ENCODE measurements around the gene ABCA1. TPM values are rescaled to one million over a fixed set of nuclear protein-coding genes. Genes with fewer than 3 reads are reported as not detected.
A peak's percentile ranks its signal among the peaks of the same experiment; 100 is the strongest.

Gene ABCA1
- total RNA-seq, 2 experiments from 2014 or later: 8.0 to 14.0 TPM

GRCh38 chr9:104921067-104921741, 6.8 kb downstream of the ABCA1 start:
- TF ChIP-seq EZH2phosphoT487 (IDR thresholded peaks at IDR 0.05; ENCODE audit: borderline replicate concordance, low read depth, low read length) (no peak), CTCF (conservative IDR thresholded peaks at IDR 0.05; ENCODE audit: low read length) (no peak)
- H3K36me3 ChIP-seq (ENCODE audit: insufficient read depth, low read length): no peaks in the 10 kb centered on the region
- ChIA-PET POLR2A (interaction anchor here (0.7 to 7.4 kb wide), 9 partner anchors 11 to 175 kb away, joined by 3 to 114 read pairs (median 4); no protein-coding TSS in a partner anchor), CTCF (ENCODE audit: unreplicated experiment) (interaction anchor here (1.3 to 1.9 kb wide), 2 partner anchors 8 to 58 kb away, joined by 4 to 7 read pairs; no protein-coding TSS in a partner anchor)
- BruUV-seq (replicated peaks): no TSS peak
- H3K9me3 ChIP-seq (ENCODE audit: low read length): no peaks in the 10 kb centered on the region
- peak; percentile 75 for DNase-seq (ENCODE audit: low spot score)
- peaks cover 93% of the 10 kb centered on the region for H3K79me2 ChIP-seq (ENCODE audit: insufficient read depth, low read depth, low read length)
- peak overlapping the region; percentile 98 for H3K27ac ChIP-seq (ENCODE audit: low read depth, low read length, poor library complexity, severe bottlenecking)
- peak overlapping the region; percentile 13; the same call in 1 of the 2 replicates for H2AFZ ChIP-seq (ENCODE audit: low read length)
- intact Hi-C loops (cut with micrococcal nuclease; ENCODE audit: unreplicated experiment): no loop called here
- H3K9me2 ChIP-seq (ENCODE audit: insufficient read depth, low read length): no peaks in the 10 kb centered on the region
- H3K4me1 ChIP-seq (ENCODE audit: insufficient read depth, low read length, poor library complexity, severe bottlenecking): peaks cover 95% of the 10 kb centered on the region
- H4K20me1 ChIP-seq (ENCODE audit: insufficient read depth, low read length): no peaks in the 10 kb centered on the region
- H3K4me2 ChIP-seq (ENCODE audit: low read length): peak overlapping the region; percentile 88
- H3K4me3 ChIP-seq (ENCODE audit: low read depth, low read length, poor library complexity, severe bottlenecking): peak overlapping the region; percentile 60

GRCh38 chr9:104915753-104916152, 12.2 kb downstream of the ABCA1 start:
- H3K79me2 ChIP-seq (ENCODE audit: insufficient read depth, low read depth, low read length): peaks cover 96% of the 10 kb centered on the region
- peak overlapping the region; percentile 20 for H3K27ac ChIP-seq (ENCODE audit: low read depth, low read length, poor library complexity, severe bottlenecking)
- TF ChIP-seq EZH2phosphoT487 (IDR thresholded peaks at IDR 0.05; ENCODE audit: borderline replicate concordance, low read depth, low read length) (no peak), CTCF (conservative IDR thresholded peaks at IDR 0.05; ENCODE audit: low read length) (no peak)
- H2AFZ ChIP-seq (ENCODE audit: low read length): peak overlapping the region; percentile 28; the same call in 1 of the 2 replicates
- no peak for DNase-seq (ENCODE audit: low spot score)
- ChIA-PET CTCF (ENCODE audit: unreplicated experiment) (no interaction called here), POLR2A (interaction anchor here (10.9 kb wide), 1 partner anchor 6 kb away, joined by 114 read pairs; no protein-coding TSS in a partner anchor)
- no peaks in the 10 kb centered on the region for H4K20me1 ChIP-seq (ENCODE audit: insufficient read depth, low read length)
- BruUV-seq (replicated peaks): no TSS peak
- no peaks in the 10 kb centered on the region for H3K9me2 ChIP-seq (ENCODE audit: insufficient read depth, low read length)
- H3K36me3 ChIP-seq (ENCODE audit: insufficient read depth, low read length): no peaks in the 10 kb centered on the region
- H3K4me3 ChIP-seq (ENCODE audit: low read depth, low read length, poor library complexity, severe bottlenecking): peak overlapping the region; percentile 26
- intact Hi-C loops (cut with micrococcal nuclease; ENCODE audit: unreplicated experiment): no loop called here
- no peaks in the 10 kb centered on the region for H3K9me3 ChIP-seq (ENCODE audit: low read length)
- H3K4me1 ChIP-seq (ENCODE audit: insufficient read depth, low read length, poor library complexity, severe bottlenecking): peaks cover 93% of the 10 kb centered on the region
- peak overlapping the region; percentile 50 for H3K4me2 ChIP-seq (ENCODE audit: low read length)

DNA sequence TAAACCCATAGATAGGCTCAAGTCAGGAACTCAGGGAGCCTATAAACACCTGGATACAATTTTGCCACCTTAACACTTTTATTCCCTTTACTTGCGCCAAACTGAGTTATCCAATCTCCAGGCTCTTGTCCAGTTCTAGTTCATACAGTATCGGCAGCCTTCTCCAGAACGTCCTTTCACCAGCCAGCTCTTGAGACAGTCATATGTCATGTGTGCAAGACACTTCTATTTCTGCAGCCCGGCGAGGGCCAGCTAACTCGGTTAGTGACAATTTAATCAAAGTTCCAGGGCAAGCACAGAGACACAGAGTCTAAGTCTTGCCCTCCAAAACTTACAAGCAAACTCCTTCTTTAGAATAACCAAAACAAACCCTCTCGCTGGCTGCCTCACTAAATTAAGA, 12.9 kb downstream of the ABCA1 start:
- CTCF ChIA-PET (ENCODE audit: unreplicated experiment): no interaction called here
- H4K20me1 ChIP-seq (ENCODE audit: insufficient read depth, low read length): no peaks in the 10 kb centered on the region

More for the DNA sequence above, 12.9 kb downstream of the ABCA1 start:
- H3K36me3 ChIP-seq (ENCODE audit: insufficient read depth, low read length): no peaks in the 10 kb centered on the region
- H3K9me3 ChIP-seq (ENCODE audit: low read length): no peaks in the 10 kb centered on the region
- POLR2A ChIA-PET: interaction anchor here (0.5 to 10.9 kb wide), 3 partner anchors 7 to 166 kb away, joined by 3 to 114 read pairs (median 3); no protein-coding TSS in a partner anchor
- no peak overlapping the region for H2AFZ ChIP-seq (ENCODE audit: low read length)
- TF ChIP-seq EZH2phosphoT487 (IDR thresholded peaks at IDR 0.05; ENCODE audit: borderline replicate concordance, low read depth, low read length): no peak
- no peak for TF ChIP-seq CTCF (conservative IDR thresholded peaks at IDR 0.05; ENCODE audit: low read length)
- H3K4me2 ChIP-seq (ENCODE audit: low read length): peak overlapping the region; percentile 50
- BruUV-seq (replicated peaks): no TSS peak
- no peaks in the 10 kb centered on the region for H3K9me2 ChIP-seq (ENCODE audit: insufficient read depth, low read length)
- no peak for DNase-seq (ENCODE audit: low spot score)
- peak overlapping the region; percentile 20 for H3K27ac ChIP-seq (ENCODE audit: low read depth, low read length, poor library complexity, severe bottlenecking)
- intact Hi-C loops (cut with micrococcal nuclease; ENCODE audit: unreplicated experiment): no loop called here
- H3K4me3 ChIP-seq (ENCODE audit: low read depth, low read length, poor library complexity, severe bottlenecking): no peak overlapping the region
- H3K79me2 ChIP-seq (ENCODE audit: insufficient read depth, low read depth, low read length): peaks cover 95% of the 10 kb centered on the region
- peaks cover 93% of the 10 kb centered on the region for H3K4me1 ChIP-seq (ENCODE audit: insufficient read depth, low read length, poor library complexity, severe bottlenecking)
